H1 (cell line): ENCODE results near the gene TMEM170A. TPM values are rescaled to one million over a fixed set of nuclear protein-coding genes. Genes with fewer than 3 reads are reported as not detected.

ENCODE experiments used
- CBX5 ChIP-seq: fragments of 300-800, 300-1000 bp; sonication (generic); IDR thresholded peaks from 2 replicates; pipeline ENCODE4 v1.7.1; 2016; ENCODE audit warnings: antibody characterized with exemption, low read length, low read depth
- CEBPB ChIP-seq: IDR thresholded peaks from 2 replicates; pipeline ENCODE4 v1.6.1; 2012; ENCODE audit warnings: low read depth, low read length
- CREB1 ChIP-seq: IDR thresholded peaks from 2 replicates; pipeline ENCODE4 v1.6.1; 2012; ENCODE audit warnings: inconsistent platforms
- JUND ChIP-seq: IDR thresholded peaks from 2 replicates; pipeline ENCODE4 v1.6.1; 2011; ENCODE audit warnings: mild to moderate bottlenecking, improper control_type of control experiment, low read length
- RFX5 ChIP-seq: IDR thresholded peaks from 2 replicates; pipeline ENCODE4 v1.6.1; 2011; ENCODE audit warnings: low read depth, low read length, improper control_type of control experiment, borderline replicate concordance
- SIX5 ChIP-seq: IDR thresholded peaks from 2 replicates; pipeline ENCODE4 v1.6.1; 2011; ENCODE audit warnings: mild to moderate bottlenecking, low read depth, low read length
- SP1 ChIP-seq: IDR thresholded peaks from 2 replicates; pipeline ENCODE4 v1.6.1; 2011; ENCODE audit warnings: low read depth, low read length
- SP2 ChIP-seq: IDR thresholded peaks from 2 replicates; pipeline ENCODE4 v1.6.1; 2012; ENCODE audit warnings: mild to moderate bottlenecking, low read length, inconsistent platforms
- polyA plus RNA-seq, 7 experiments: library from polyadenylated mRNA; depleted of rRNA in 3 of 7; stranded (reverse) in 5 of 7; unstranded in 2 of 7; fragments of >200 nt in 5 of 7; fragments of 200-250 nt in 2 of 7; gene quantifications; 1 replicate in 5 of 7; 2 replicates in 1 of 7; 4 replicates in 1 of 7; pipeline versions ENCODE4 v1.2.1 to v1.2.3, GENCODE V29; 2011 to 2013; ENCODE audit warnings: missing spikeins in 2 of 7, mixed read lengths in 2 of 7
- total RNA-seq: library from RNA; stranded (reverse); fragmentation: NEBNext Ultra II Directional; extraction: Animal tissue kit (Norgen Biotek cat#: 25700); gene quantifications from 2 replicates; pipeline ENCODE4 v1.2.1, GENCODE V29; 2021
- TF ChIP-seq, protein P1 (sequence below): fragments of 300-600 bp; sonication (generic); IDR thresholded peaks from 2 replicates; pipeline ENCODE4 v1.7.1; 2012; ENCODE audit warnings: low read length, moderate library complexity, mild to moderate bottlenecking, inconsistent platforms; ENCODE audit not compliant: insufficient replicate concordance
- TF ChIP-seq, protein P2 (sequence below): IDR thresholded peaks from 2 replicates; pipeline ENCODE4 v1.6.1; 2012; ENCODE audit warnings: low read length, inconsistent platforms
- TF ChIP-seq, protein P3 (sequence below): IDR thresholded peaks from 2 replicates; pipeline ENCODE4 v1.6.1; 2012; ENCODE audit warnings: inconsistent platforms

TMEM170A gene
- total and polyA plus RNA-seq, 2 of the 8 experiments (the other 6 are each of a cell fraction or from before 2014, with no cell fraction given) = 22.9 to 56.6 TPM

DNA sequence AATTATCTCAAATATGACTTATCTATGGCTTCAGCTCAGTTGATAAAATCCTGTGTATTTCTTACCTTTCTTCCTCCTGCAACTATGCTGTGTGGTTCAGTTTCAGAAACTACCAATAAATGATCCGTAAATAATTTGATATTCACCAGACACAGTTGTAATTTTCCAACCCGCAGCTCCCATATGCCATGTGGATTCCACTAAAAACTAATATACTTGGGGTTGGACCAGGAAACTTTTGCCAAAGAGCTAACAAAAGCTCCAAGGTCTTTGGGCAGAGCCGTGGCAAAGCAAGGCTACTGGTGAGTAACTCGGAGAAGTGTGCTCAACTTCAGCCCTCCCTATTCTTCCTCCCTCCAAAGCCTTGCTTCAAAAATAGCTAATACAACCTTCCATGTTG is 33.1 kb upstream of the TMEM170A start (continued):
- TF ChIP-seq, protein P1, sequence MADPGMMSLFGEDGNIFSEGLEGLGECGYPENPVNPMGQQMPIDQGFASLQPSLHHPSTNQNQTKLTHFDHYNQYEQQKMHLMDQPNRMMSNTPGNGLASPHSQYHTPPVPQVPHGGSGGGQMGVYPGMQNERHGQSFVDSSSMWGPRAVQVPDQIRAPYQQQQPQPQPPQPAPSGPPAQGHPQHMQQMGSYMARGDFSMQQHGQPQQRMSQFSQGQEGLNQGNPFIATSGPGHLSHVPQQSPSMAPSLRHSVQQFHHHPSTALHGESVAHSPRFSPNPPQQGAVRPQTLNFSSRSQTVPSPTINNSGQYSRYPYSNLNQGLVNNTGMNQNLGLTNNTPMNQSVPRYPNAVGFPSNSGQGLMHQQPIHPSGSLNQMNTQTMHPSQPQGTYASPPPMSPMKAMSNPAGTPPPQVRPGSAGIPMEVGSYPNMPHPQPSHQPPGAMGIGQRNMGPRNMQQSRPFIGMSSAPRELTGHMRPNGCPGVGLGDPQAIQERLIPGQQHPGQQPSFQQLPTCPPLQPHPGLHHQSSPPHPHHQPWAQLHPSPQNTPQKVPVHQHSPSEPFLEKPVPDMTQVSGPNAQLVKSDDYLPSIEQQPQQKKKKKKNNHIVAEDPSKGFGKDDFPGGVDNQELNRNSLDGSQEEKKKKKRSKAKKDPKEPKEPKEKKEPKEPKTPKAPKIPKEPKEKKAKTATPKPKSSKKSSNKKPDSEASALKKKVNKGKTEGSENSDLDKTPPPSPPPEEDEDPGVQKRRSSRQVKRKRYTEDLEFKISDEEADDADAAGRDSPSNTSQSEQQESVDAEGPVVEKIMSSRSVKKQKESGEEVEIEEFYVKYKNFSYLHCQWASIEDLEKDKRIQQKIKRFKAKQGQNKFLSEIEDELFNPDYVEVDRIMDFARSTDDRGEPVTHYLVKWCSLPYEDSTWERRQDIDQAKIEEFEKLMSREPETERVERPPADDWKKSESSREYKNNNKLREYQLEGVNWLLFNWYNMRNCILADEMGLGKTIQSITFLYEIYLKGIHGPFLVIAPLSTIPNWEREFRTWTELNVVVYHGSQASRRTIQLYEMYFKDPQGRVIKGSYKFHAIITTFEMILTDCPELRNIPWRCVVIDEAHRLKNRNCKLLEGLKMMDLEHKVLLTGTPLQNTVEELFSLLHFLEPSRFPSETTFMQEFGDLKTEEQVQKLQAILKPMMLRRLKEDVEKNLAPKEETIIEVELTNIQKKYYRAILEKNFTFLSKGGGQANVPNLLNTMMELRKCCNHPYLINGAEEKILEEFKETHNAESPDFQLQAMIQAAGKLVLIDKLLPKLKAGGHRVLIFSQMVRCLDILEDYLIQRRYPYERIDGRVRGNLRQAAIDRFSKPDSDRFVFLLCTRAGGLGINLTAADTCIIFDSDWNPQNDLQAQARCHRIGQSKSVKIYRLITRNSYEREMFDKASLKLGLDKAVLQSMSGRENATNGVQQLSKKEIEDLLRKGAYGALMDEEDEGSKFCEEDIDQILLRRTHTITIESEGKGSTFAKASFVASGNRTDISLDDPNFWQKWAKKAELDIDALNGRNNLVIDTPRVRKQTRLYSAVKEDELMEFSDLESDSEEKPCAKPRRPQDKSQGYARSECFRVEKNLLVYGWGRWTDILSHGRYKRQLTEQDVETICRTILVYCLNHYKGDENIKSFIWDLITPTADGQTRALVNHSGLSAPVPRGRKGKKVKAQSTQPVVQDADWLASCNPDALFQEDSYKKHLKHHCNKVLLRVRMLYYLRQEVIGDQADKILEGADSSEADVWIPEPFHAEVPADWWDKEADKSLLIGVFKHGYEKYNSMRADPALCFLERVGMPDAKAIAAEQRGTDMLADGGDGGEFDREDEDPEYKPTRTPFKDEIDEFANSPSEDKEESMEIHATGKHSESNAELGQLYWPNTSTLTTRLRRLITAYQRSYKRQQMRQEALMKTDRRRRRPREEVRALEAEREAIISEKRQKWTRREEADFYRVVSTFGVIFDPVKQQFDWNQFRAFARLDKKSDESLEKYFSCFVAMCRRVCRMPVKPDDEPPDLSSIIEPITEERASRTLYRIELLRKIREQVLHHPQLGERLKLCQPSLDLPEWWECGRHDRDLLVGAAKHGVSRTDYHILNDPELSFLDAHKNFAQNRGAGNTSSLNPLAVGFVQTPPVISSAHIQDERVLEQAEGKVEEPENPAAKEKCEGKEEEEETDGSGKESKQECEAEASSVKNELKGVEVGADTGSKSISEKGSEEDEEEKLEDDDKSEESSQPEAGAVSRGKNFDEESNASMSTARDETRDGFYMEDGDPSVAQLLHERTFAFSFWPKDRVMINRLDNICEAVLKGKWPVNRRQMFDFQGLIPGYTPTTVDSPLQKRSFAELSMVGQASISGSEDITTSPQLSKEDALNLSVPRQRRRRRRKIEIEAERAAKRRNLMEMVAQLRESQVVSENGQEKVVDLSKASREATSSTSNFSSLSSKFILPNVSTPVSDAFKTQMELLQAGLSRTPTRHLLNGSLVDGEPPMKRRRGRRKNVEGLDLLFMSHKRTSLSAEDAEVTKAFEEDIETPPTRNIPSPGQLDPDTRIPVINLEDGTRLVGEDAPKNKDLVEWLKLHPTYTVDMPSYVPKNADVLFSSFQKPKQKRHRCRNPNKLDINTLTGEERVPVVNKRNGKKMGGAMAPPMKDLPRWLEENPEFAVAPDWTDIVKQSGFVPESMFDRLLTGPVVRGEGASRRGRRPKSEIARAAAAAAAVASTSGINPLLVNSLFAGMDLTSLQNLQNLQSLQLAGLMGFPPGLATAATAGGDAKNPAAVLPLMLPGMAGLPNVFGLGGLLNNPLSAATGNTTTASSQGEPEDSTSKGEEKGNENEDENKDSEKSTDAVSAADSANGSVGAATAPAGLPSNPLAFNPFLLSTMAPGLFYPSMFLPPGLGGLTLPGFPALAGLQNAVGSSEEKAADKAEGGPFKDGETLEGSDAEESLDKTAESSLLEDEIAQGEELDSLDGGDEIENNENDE = no peak
- TF ChIP-seq, protein P2, sequence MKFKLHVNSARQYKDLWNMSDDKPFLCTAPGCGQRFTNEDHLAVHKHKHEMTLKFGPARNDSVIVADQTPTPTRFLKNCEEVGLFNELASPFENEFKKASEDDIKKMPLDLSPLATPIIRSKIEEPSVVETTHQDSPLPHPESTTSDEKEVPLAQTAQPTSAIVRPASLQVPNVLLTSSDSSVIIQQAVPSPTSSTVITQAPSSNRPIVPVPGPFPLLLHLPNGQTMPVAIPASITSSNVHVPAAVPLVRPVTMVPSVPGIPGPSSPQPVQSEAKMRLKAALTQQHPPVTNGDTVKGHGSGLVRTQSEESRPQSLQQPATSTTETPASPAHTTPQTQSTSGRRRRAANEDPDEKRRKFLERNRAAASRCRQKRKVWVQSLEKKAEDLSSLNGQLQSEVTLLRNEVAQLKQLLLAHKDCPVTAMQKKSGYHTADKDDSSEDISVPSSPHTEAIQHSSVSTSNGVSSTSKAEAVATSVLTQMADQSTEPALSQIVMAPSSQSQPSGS = no peak
- TF ChIP-seq RFX5 = no peak
- TF ChIP-seq SP2 = no peak
- TF ChIP-seq CEBPB = no peak
- no peak for TF ChIP-seq CBX5
- no peak for TF ChIP-seq SIX5
- TF ChIP-seq, protein P3, sequence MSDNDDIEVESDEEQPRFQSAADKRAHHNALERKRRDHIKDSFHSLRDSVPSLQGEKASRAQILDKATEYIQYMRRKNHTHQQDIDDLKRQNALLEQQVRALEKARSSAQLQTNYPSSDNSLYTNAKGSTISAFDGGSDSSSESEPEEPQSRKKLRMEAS = no peak
- TF ChIP-seq JUND = no peak
- no peak for TF ChIP-seq CREB1
- TF ChIP-seq SP1 = no peak
